Esophagus muscularis mucosa (tissue), 4 donors: Measurements from ENCODE around the gene RUFY2. TPM values are rescaled to one million over a fixed set of nuclear protein-coding genes. Genes with fewer than 3 reads are reported as not detected.

Experiments
- DNase-seq: peaks from one replicate; pipeline ENCODE4 v3.0.0-alpha.2; 2017; ENCODE audit errors: extremely low spot score
- H3K27ac ChIP-seq, 4 donors: fragments of 200-600 bp; sonication (generic); replicated peaks in 1 of 4; 1 replicate in 3 of 4; 2 replicates in 1 of 4; pipeline ENCODE4 v1.5.1; 2016 to 2019; ENCODE audit warnings: mild to moderate bottlenecking in 1 of 4
- H3K27me3 ChIP-seq, 4 donors: fragments of 200-600 bp; sonication (generic); one replicate each; pipeline versions ENCODE4 v1.5.1 to v1.6.0; 2016 to 2019
- H3K36me3 ChIP-seq, 4 donors: fragments of 200-600 bp; sonication (generic); one replicate each; pipeline ENCODE4 v1.5.1; 2016 to 2019
- H3K4me1 ChIP-seq, 4 donors: fragments of 200-600 bp; sonication (generic); one replicate each; pipeline ENCODE4 v1.5.1; 2016 to 2019
- H3K4me3 ChIP-seq, 4 donors: fragments of 200-600 bp; sonication (generic); 1 replicate in 2 of 4; 2 replicates in 2 of 4; pipeline ENCODE4 v1.5.1; 2016 to 2019; ENCODE audit warnings: mild to moderate bottlenecking in 4 of 4, moderate library complexity in 1 of 4
- H3K9me3 ChIP-seq, 4 donors: fragments of 200-600 bp; sonication (generic); 1 replicate in 3 of 4; 2 replicates in 1 of 4; pipeline ENCODE4 v1.5.1; 2016 to 2019
- CTCF ChIP-seq, 3 experiments: fragments of 200-600 bp in 2 of 3; fragments of 450-650 bp in 1 of 3; sonication (generic) in 2 of 3; IDR thresholded peaks; one replicate each; pipeline ENCODE4 v1.5.1; 2017 to 2019; ENCODE audit warnings: antibody characterized with exemption in 3 of 3, mild to moderate bottlenecking in 2 of 3, moderate library complexity in 1 of 3
- EP300 ChIP-seq: sonication (generic); formaldehyde crosslinking; IDR thresholded peaks from one replicate; pipeline ENCODE4 v1.6.1; 2017; ENCODE audit warnings: antibody characterized with exemption
- POLR2A ChIP-seq: fragments of 450-650 bp; IDR thresholded peaks from one replicate; pipeline ENCODE4 v1.6.1; 2017; ENCODE audit warnings: antibody characterized with exemption, moderate library complexity, mild to moderate bottlenecking, low read depth
- POLR2AphosphoS5 ChIP-seq, 2 donors: sonication (generic); formaldehyde crosslinking; IDR thresholded peaks; one replicate each; pipeline ENCODE4 v1.6.1; 2017; ENCODE audit warnings: antibody characterized with exemption in 2 of 2
- WGBS: methylation state at CpG from one replicate; pipeline ENCODE4 v1.1.5; 2018; 5-methylcytosine and 5-hydroxymethylcytosine counted together
- intact Hi-C: fragments of 100-400 bp; cut with DNase I; formaldehyde crosslinking; loops from one replicate; pipeline ENCODE4 v1.15.1; 2023
- total RNA-seq, 4 donors: library from RNA; depleted of rRNA; stranded (reverse); fragments of >200 nt; gene quantifications; one replicate each; pipeline versions ENCODE4 v1.1.0 to v1.2.1, GENCODE V29; 2016

The RUFY2 gene
- total RNA-seq, 4 donors from 2014 or later: 14.8 to 26.2 (median 17.8) TPM

GRCh38 chr10:68435803-68436202, 28.7 kb upstream of the RUFY2 start:
- intact Hi-C loops: no loop called here
- H3K4me1 ChIP-seq: no peaks in the 10 kb centered on the region
- no peaks in the 10 kb centered on the region for H3K9me3 ChIP-seq
- no peak overlapping the region for H3K27ac ChIP-seq
- H3K27me3 ChIP-seq: no peaks in the 10 kb centered on the region
- H3K4me3 ChIP-seq: no peak overlapping the region
- no peaks in the 10 kb centered on the region for H3K36me3 ChIP-seq
- TF ChIP-seq POLR2AphosphoS5 (IDR thresholded peaks at IDR 0.05) (no peak), CTCF (IDR thresholded peaks at IDR 0.05) (no peak), POLR2A (no peak), EP300 (no peak)
- no peak for DNase-seq

- 92% methylated on average over 4 of the region's 4 CpGs for WGBS
- Histone ChIP-seq H3K9me3 (no peaks in the 10 kb centered on the region), H3K4me3 (no peak overlapping the region), H3K27me3 (no peaks in the 10 kb centered on the region), H3K36me3 (no peaks in the 10 kb centered on the region), H3K27ac (no peak overlapping the region), H3K4me1 (no peaks in the 10 kb centered on the region)
- peak; percentile 14 for DNase-seq
- intact Hi-C loops: no loop called here
- no peak for TF ChIP-seq POLR2AphosphoS5 (IDR thresholded peaks at IDR 0.05)
- no peak for TF ChIP-seq POLR2A
- TF ChIP-seq CTCF (IDR thresholded peaks at IDR 0.05): no peak
- no peak for TF ChIP-seq EP300
Measured at GRCh38 chr10:68434657-68435056, 27.6 kb upstream of the RUFY2 start.

GRCh38 chr10:68428396-68429104, 21.5 kb upstream of the RUFY2 start:
- no peaks in the 10 kb centered on the region for H3K9me3 ChIP-seq
- no peak overlapping the region for H3K4me3 ChIP-seq
- DNase-seq: peak; percentile 37
- no peaks in the 10 kb centered on the region for H3K36me3 ChIP-seq
- WGBS: 93% methylated on average over 5 of the region's 5 CpGs
- H3K4me1 ChIP-seq: no peaks in the 10 kb centered on the region
- no peak for TF ChIP-seq CTCF (IDR thresholded peaks at IDR 0.05)
- no peak overlapping the region for H3K27ac ChIP-seq
- H3K27me3 ChIP-seq: no peaks in the 10 kb centered on the region
- intact Hi-C loops: no loop called here

- no peaks in the 10 kb centered on the region for H3K9me3 ChIP-seq
- no peak for DNase-seq
- WGBS: 87% methylated on average over 19 of the region's 20 CpGs
- intact Hi-C loops: no loop called here
- H3K27me3 ChIP-seq: no peaks in the 10 kb centered on the region
- no peak for TF ChIP-seq POLR2AphosphoS5 (IDR thresholded peaks at IDR 0.05)
- TF ChIP-seq POLR2A: no peak
- no peak for TF ChIP-seq EP300
- no peak for TF ChIP-seq CTCF (IDR thresholded peaks at IDR 0.05)
- H3K27ac ChIP-seq: no peak overlapping the region
- no peak overlapping the region for H3K4me3 ChIP-seq
- H3K36me3 ChIP-seq: peaks cover 0 to 4% (median 0%) of the 10 kb centered on the region in 4 donors
- no peaks in the 10 kb centered on the region for H3K4me1 ChIP-seq
Measured at GRCh38 chr10:68424454-68425014, 17.5 kb upstream of the RUFY2 start.

- no peaks in the 10 kb centered on the region for H3K4me1 ChIP-seq
- no peak overlapping the region for H3K4me3 ChIP-seq
- intact Hi-C loops: no loop called here
- peak; percentile 62 for DNase-seq
- no peaks in the 10 kb centered on the region for H3K27me3 ChIP-seq
- H3K36me3 ChIP-seq: peaks cover 0 to 4% (median 0%) of the 10 kb centered on the region in 4 donors
- TF ChIP-seq EP300 (no peak), CTCF (IDR thresholded peaks at IDR 0.05) (no peak), POLR2AphosphoS5 (IDR thresholded peaks at IDR 0.05) (no peak), POLR2A (no peak)
- no peaks in the 10 kb centered on the region for H3K9me3 ChIP-seq
- no peak overlapping the region for H3K27ac ChIP-seq
- WGBS: 100% methylated on average over 4 of the region's 5 CpGs
Measured at GRCh38 chr10:68423522-68423921, 16.4 kb upstream of the RUFY2 start.
